Gastroesophageal sphincter (tissue), 2 donors: ENCODE data around the gene FAM171A1.

Source experiments
- POLR2A ChIP-seq, 2 donors: fragments of 450-650 bp; IDR thresholded peaks; one replicate each; pipeline ENCODE4 v1.6.1; 2017; ENCODE audit warnings: antibody characterized with exemption in 2 of 2, mild to moderate bottlenecking in 2 of 2, moderate library complexity in 1 of 2
- POLR2AphosphoS5 ChIP-seq: sonication (generic); formaldehyde crosslinking; IDR thresholded peaks from one replicate; pipeline ENCODE4 v1.6.1; 2017; ENCODE audit warnings: antibody characterized with exemption

- no peak for TF ChIP-seq POLR2A (IDR thresholded peaks at IDR 0.05)
- TF ChIP-seq POLR2AphosphoS5: no peak
Measured at GRCh38 chr10:15378569-15378968, 7.5 kb upstream of the FAM171A1 start.
